ENCODE data around the gene PDE4B.

Gene PDE4B

DNA sequence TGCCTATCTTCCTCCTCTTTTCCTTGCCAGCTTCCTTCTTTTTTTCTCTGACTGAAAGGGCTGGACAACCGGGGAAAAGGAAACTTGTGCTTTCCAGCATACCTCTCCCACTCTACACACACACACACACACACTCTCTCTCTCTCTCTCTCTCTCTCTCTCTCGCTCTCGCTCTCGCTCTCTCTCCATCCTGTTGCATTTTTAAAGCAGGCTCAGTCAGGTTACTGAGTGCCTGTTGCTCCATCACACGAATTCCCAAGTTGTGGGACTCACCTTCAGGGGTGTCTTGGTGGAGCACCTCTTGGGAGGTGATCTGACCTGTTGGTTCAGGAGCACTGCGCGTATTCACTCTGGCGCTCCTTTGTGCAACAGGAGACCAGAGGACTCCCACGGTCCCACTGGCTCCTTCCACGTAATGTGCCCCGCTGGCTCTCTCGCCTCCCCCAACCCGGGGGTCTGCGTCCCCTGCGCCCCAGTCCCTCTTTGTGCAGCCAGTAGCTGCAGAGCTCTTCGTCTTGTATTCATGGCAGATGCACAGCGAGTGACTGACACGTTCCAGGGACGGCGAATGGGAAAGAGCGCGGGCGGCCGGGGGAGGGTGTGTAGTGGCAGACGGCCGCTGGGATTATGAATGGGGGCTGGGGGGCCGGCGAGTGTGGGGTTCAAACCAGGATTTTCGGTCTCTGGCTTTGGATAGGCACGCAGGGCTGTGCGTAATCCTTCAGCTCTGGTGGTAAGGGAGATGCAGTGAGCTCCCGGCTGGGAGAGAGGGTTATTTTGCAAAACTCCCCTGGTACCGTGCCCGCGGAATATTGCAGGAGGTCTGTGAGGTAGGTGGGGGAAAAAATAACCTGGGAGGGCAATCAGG, 660 bp upstream of the PDE4B start:
- Histone ChIP-seq H3K4me3 (replicated peaks; ENCODE audit: low read depth, low read length) (no peak overlapping the region), H3K36me3 (ENCODE audit: control insufficient read depth, insufficient read depth, low read length) (no peaks in the 10 kb centered on the region), H3K27me3 (replicated peaks; ENCODE audit: control insufficient read depth, insufficient read depth, low read length) (no peaks in the 10 kb centered on the region; the same call in 1 of the 2 replicates)
- DNase-seq (ENCODE audit: extremely low read depth, insufficient read length): no peak
- TF ChIP-seq, protein P1, sequence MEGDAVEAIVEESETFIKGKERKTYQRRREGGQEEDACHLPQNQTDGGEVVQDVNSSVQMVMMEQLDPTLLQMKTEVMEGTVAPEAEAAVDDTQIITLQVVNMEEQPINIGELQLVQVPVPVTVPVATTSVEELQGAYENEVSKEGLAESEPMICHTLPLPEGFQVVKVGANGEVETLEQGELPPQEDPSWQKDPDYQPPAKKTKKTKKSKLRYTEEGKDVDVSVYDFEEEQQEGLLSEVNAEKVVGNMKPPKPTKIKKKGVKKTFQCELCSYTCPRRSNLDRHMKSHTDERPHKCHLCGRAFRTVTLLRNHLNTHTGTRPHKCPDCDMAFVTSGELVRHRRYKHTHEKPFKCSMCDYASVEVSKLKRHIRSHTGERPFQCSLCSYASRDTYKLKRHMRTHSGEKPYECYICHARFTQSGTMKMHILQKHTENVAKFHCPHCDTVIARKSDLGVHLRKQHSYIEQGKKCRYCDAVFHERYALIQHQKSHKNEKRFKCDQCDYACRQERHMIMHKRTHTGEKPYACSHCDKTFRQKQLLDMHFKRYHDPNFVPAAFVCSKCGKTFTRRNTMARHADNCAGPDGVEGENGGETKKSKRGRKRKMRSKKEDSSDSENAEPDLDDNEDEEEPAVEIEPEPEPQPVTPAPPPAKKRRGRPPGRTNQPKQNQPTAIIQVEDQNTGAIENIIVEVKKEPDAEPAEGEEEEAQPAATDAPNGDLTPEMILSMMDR (IDR thresholded peaks at IDR 0.05; ENCODE audit: insufficient read depth, low read length, poor library complexity, severe bottlenecking): no peak

DNA sequence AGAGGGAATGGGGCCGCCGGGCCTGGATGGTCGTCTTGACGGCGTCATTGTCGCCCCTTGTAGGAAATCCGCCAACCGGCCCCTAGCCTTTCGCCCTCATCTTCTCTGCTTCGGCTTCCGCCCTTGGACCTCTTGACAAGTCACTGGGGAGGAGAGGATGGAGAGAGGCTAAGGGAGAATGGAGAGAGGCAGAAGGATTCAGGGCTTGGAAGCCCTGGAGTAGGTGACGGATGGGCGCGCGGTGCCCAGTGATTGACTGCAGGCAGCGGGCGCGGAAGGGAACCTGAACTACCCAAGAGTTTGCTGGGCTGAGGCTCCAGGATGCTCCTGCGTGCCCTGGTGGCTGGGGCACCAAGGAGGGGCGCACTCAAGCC, 651 bp downstream of the PDE4B start:
- TF ChIP-seq, protein P1 (IDR thresholded peaks at IDR 0.05; ENCODE audit: insufficient read depth, low read length, poor library complexity, severe bottlenecking): no peak
- DNase-seq (ENCODE audit: extremely low read depth, insufficient read length): no peak
- Histone ChIP-seq H3K36me3 (ENCODE audit: control insufficient read depth, insufficient read depth, low read length) (no peaks in the 10 kb centered on the region), H3K27me3 (replicated peaks; ENCODE audit: control insufficient read depth, insufficient read depth, low read length) (no peaks in the 10 kb centered on the region; the same call in 1 of the 2 replicates), H3K4me3 (replicated peaks; ENCODE audit: low read depth, low read length) (no peak overlapping the region)

DNA sequence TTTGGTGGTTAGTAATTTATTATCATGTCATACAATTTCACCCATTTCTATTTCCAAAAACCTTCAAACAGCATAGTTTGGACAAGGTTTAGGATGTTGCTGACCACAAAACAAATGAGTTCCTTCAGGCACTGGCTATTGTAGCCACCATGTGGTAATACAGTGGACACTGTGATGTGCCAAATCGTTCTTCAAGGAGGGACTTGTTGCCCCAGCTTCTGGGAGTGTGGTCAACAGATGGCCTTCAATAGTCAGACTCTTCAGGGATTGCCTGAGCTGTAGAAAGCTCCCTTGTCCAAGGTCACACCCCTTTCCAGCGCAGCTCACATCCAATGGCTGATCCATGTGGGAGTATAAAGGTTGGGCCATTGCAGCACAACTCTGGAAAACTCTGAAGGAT, 2.6 kb downstream of the PDE4B start:
- no peak for DNase-seq (ENCODE audit: extremely low read depth, insufficient read length)
- TF ChIP-seq, protein P1 (IDR thresholded peaks at IDR 0.05; ENCODE audit: insufficient read depth, low read length, poor library complexity, severe bottlenecking): no peak
- Histone ChIP-seq H3K4me3 (replicated peaks; ENCODE audit: low read depth, low read length) (no peak overlapping the region), H3K27me3 (replicated peaks; ENCODE audit: control insufficient read depth, insufficient read depth, low read length) (no peaks in the 10 kb centered on the region; the same call in 1 of the 2 replicates), H3K36me3 (ENCODE audit: control insufficient read depth, insufficient read depth, low read length) (no peaks in the 10 kb centered on the region)

DNA sequence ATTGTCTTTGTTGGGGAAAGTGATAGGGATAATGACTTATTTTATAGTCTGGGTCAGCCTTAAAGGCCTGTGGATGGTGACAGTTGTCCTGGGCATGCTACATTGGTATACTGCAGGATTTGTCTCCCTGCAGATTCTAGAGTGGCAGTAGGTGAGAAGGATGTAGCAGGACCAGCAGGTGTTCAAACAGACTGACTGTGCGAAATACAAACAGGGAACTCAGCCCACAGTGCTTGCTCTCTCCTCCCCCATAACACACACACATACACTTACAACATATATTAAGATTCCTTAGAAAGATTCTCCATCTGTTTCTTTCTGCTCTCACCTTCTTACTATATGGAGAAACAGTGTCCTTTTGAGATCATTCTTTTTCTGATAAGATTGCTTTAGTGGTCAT, 6.9 kb downstream of the PDE4B start:
- Histone ChIP-seq H3K36me3 (ENCODE audit: control insufficient read depth, insufficient read depth, low read length) (no peaks in the 10 kb centered on the region), H3K27me3 (replicated peaks; ENCODE audit: control insufficient read depth, insufficient read depth, low read length) (no peaks in the 10 kb centered on the region), H3K4me3 (replicated peaks; ENCODE audit: low read depth, low read length) (no peak overlapping the region)
- no peak for DNase-seq (ENCODE audit: extremely low read depth, insufficient read length)
- TF ChIP-seq, protein P1 (IDR thresholded peaks at IDR 0.05; ENCODE audit: insufficient read depth, low read length, poor library complexity, severe bottlenecking): no peak

DNA sequence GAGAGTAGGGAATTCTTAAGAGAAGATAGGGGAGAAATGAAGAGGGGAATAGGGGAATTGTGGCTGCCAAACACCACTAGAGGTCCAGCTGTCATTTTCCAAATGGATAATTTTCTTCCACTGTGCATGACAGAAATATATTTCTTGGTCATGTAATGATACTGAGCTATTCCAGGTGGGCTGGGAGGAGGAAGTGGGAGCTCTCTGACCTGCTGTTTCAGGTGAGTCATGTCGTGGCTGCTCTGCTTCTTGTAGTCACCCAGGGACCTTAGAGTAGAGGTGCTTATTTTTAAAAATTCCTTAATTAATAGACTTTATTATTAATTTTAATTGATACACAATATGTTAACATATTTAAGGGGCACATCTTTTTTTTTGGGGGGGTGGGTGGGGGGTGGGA, 11.9 kb downstream of the PDE4B start:
- Histone ChIP-seq H3K27me3 (replicated peaks; ENCODE audit: control insufficient read depth, insufficient read depth, low read length) (no peaks in the 10 kb centered on the region), H3K4me3 (replicated peaks; ENCODE audit: low read depth, low read length) (no peak overlapping the region), H3K36me3 (ENCODE audit: control insufficient read depth, insufficient read depth, low read length) (no peaks in the 10 kb centered on the region)
- no peak for DNase-seq (ENCODE audit: extremely low read depth, insufficient read length)
- TF ChIP-seq, protein P1 (IDR thresholded peaks at IDR 0.05; ENCODE audit: insufficient read depth, low read length, poor library complexity, severe bottlenecking): no peak
